ENCODE results near the gene CADPS. TPM values are rescaled to one million over a fixed set of nuclear protein-coding genes. Genes with fewer than 3 reads are reported as not detected.

Gene CADPS
- total RNA-seq, 1 donor from 2014 or later: 0.45 TPM

- no peak for DNase-seq (ENCODE audit: low spot score)
Measured at GRCh38 chr3:62873761-62874710, 1.2 kb downstream of the CADPS start.

- DNase-seq (ENCODE audit: low spot score): no peak
Measured at GRCh38 chr3:62873451-62873760, 1.8 kb downstream of the CADPS start.

- no peak for DNase-seq (ENCODE audit: low spot score)
Measured at GRCh38 chr3:62872318-62872717, 2.9 kb downstream of the CADPS start.

- no peak for DNase-seq (ENCODE audit: low spot score)
Measured at GRCh38 chr3:62870321-62870720, 4.9 kb downstream of the CADPS start.

- DNase-seq (ENCODE audit: low spot score): no peak
Measured at GRCh38 chr3:62863648-62864047, 11.6 kb downstream of the CADPS start.

GRCh38 chr3:62859203-62859791, 15.9 kb downstream of the CADPS start:
- no peak for DNase-seq (ENCODE audit: low spot score)

- no peak for DNase-seq (ENCODE audit: low spot score)
Measured at GRCh38 chr3:62845996-62846395, 29.2 kb downstream of the CADPS start.

- no peak for DNase-seq (ENCODE audit: low spot score)
Measured at GRCh38 chr3:62843508-62843907, 31.7 kb downstream of the CADPS start.

- no peak for DNase-seq (ENCODE audit: low spot score)
Measured at GRCh38 chr3:62839748-62840147, 35.5 kb downstream of the CADPS start.

- no peak for DNase-seq (ENCODE audit: low spot score)
Measured at GRCh38 chr3:62837145-62837787, 38.0 kb downstream of the CADPS start.

GRCh38 chr3:62835554-62836236, 39.5 kb downstream of the CADPS start:
- DNase-seq (ENCODE audit: low spot score): no peak

GRCh38 chr3:62833538-62833937, 41.7 kb downstream of the CADPS start:
- DNase-seq (ENCODE audit: low spot score): no peak

- DNase-seq (ENCODE audit: low spot score): no peak
Measured at GRCh38 chr3:62832553-62832952, 42.7 kb downstream of the CADPS start.

- DNase-seq (ENCODE audit: low spot score): no peak
Measured at GRCh38 chr3:62830727-62831322, 44.4 kb downstream of the CADPS start.

- no peak for DNase-seq (ENCODE audit: low spot score)
Measured at GRCh38 chr3:62827550-62827949, 47.7 kb downstream of the CADPS start.

- no peak for DNase-seq (ENCODE audit: low spot score)
Measured at GRCh38 chr3:62824965-62825592, 50.1 kb downstream of the CADPS start.

GRCh38 chr3:62823461-62824050, 51.7 kb downstream of the CADPS start:
- no peak for DNase-seq (ENCODE audit: low spot score)

- no peak for DNase-seq (ENCODE audit: low spot score)
Measured at GRCh38 chr3:62822905-62823304, 52.3 kb downstream of the CADPS start.

- DNase-seq (ENCODE audit: low spot score): no peak
Measured at GRCh38 chr3:62818347-62818746, 56.9 kb downstream of the CADPS start.

- DNase-seq (ENCODE audit: low spot score): no peak
Measured at GRCh38 chr3:62817678-62818077, 57.5 kb downstream of the CADPS start.
